ENCODE measurements around the gene GRAMD1C. TPM values are rescaled to one million over a fixed set of nuclear protein-coding genes. Genes with fewer than 3 reads are reported as not detected.
"Not testable (repeated sequence)": the region's sequence is repeated elsewhere in the genome, so short reads cannot be mapped to it uniquely, and the experiment has no call there.

Gene GRAMD1C
- polyA plus RNA-seq, 2 of the 4 experiments (the other 2 are of a cell fraction), result 0.32 to 0.59 TPM

DNA sequence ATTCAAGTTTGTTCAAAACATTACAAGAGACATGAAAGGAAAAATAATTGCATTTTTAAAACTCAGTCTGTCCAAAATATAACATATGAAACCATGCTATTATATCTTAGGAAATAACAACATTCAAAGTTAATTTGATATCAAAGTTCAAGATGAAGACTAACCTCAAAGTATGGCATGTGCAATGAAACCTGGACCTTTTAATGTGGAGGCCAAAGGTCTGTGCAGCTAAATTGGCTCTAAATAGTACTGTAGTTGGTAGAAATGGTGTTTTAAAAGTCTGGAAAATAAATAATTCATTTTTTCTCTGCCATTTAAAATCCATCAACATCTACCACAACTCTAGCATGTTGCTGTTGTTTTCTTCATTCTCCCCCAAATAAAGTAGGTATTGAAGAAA lies 8.7 kb downstream of the GRAMD1C start:
- H3K4me2 ChIP-seq, result no peak overlapping the region
- no peak overlapping the region for H3K27ac ChIP-seq
- ChIA-PET POLR2A (no interaction called here), CTCF (interaction anchor here (0.6 to 1.5 kb wide), 2 partner anchors 9 to 66 kb away, joined by 4 to 8 read pairs; partner anchors contain the start of gene GRAMD1C)
- DNase-seq (ENCODE audit: low read depth in 1 of 2, low spot score in 1 of 2), result no peak
- H3K4me1 ChIP-seq, result no peaks in the 10 kb centered on the region
- TF ChIP-seq CHD4 (IDR thresholded peaks at IDR 0.05; ENCODE audit: borderline replicate concordance) (no peak), POLR2A (IDR thresholded peaks at IDR 0.05; ENCODE audit: low read length) (no peak), JUNB (IDR thresholded peaks at IDR 0.05) (no peak), CBX2 (IDR thresholded peaks at IDR 0.05; ENCODE audit: borderline replicate concordance, low read depth) (no peak), SREBF2 (IDR thresholded peaks at IDR 0.05) (no peak), BHLHE40 (IDR thresholded peaks at IDR 0.05; ENCODE audit: low read depth, low read length) (no peak), EHMT2 (IDR thresholded peaks at IDR 0.05; ENCODE audit: low read depth) (no peak)
- TF ChIP-seq, protein P1, sequence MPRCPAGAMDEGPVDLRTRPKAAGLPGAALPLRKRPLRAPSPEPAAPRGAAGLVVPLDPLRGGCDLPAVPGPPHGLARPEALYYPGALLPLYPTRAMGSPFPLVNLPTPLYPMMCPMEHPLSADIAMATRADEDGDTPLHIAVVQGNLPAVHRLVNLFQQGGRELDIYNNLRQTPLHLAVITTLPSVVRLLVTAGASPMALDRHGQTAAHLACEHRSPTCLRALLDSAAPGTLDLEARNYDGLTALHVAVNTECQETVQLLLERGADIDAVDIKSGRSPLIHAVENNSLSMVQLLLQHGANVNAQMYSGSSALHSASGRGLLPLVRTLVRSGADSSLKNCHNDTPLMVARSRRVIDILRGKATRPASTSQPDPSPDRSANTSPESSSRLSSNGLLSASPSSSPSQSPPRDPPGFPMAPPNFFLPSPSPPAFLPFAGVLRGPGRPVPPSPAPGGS (IDR thresholded peaks at IDR 0.05), result no peak
- ATAC-seq, result no peak
- FAIRE-seq, result no peak
- no peaks in the 10 kb centered on the region for H3K9me3 ChIP-seq
- H3K4me3 ChIP-seq, result no peak overlapping the region

DNA sequence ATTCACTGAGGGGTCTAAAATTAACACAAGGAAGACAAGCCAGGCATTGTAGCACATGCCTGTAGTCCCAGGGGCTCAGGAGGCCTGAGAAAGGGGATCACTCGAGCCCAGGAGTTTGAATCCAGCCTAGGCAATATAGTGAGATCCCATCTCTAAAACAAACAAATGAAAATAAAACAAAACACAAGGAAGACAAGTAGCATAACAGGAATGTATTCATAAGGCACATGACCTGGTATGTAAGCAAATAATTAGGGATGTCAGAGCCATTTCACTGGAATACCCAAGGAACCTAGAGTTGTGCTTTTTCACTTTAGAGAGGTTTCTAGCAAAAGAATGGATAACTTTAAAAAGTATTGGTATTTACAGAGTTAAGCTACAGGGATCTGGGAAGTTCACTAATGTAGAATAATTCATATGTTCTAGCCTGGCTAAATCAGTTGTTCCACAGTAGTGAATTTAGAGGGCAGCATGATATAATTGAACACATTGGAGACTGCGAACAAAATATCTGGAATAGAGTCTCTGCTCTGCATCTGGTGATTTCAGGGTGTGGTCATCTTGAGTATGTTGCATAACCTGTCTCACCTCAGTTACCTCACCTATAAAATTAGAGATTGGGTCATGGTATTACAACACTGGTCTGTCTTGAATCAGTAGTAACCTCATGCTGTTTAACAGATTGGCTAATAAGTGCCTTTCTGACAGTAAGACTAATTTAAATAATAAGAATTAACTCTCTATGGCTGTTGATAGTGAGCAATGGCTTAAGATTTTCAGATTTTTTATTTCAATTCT lies 9.3 kb downstream of the GRAMD1C start:
- Histone ChIP-seq H3K4me3 (no peak overlapping the region), H3K4me2 (no peak overlapping the region), H3K27ac (no peak overlapping the region), H3K4me1 (no peaks in the 10 kb centered on the region), H3K9me3 (no peaks in the 10 kb centered on the region)
- POLR2A ChIA-PET, result no interaction called here
- ATAC-seq (no peak), DNase-seq (ENCODE audit: low read depth in 1 of 2, low spot score in 1 of 2) (no peak), FAIRE-seq (no peak)
- TF ChIP-seq FOSB (CRISPR knock-in tag; IDR thresholded peaks at IDR 0.05) (no peak), MAFK (IDR thresholded peaks at IDR 0.05; ENCODE audit: partially characterized antibody) (no peak)
- WGBS (ENCODE audit: missing lambda C conversion rate), result 53% methylated on average over 2 of the region's 2 CpGs
- CTCF ChIA-PET, result interaction anchor here (0.6 to 1.0 kb wide), 2 partner anchors 9 to 65 kb away, joined by 4 read pairs; partner anchors contain the start of gene GRAMD1C

DNA sequence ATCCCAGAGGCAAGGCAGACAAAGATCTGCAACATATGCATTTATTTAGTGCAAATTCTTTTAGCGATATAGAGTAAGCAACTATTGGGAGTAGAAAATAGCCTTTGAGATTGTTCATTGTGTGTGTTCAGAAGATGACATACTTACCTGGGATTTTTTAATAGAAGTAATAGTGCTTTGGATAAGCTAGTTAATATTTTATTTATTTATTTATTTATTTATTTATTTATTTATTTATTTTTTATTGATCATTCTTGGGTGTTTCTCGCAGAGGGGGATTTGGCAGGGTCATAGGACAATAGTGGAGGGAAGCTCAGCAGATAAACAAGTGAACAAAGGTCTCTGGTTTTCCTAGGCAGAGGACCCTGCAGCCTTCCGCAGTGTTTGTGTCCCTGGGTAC lies 10.5 kb downstream of the GRAMD1C start:
- not testable (repeated sequence) for FAIRE-seq
- CTCF ChIA-PET, result interaction anchor here (1.0 kb wide), 1 partner anchor 64 kb away, joined by 4 read pairs; no protein-coding TSS in a partner anchor

DNA sequence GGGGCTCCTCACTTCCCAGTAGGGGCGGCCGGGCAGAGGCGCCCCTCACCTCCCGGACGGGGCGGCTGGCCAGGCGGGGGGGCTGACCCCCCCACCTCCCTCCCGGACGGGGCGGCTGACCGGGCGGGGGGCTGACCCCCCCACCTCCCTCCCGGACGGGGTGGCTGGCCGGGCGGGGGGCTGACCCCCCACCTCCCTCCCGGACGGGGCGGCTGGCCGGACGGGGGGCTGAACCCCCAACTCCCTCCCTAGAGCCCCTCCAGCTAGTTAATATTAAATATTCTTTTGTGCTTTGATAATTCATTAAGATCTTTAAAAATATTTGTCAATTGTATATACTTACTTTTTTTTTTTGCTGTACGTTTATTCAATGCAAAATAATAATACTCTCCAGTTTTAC lies 11.3 kb downstream of the GRAMD1C start:
- 74% methylated on average over 8 of the region's 22 CpGs for WGBS (ENCODE audit: missing lambda C conversion rate)
- H3K4me1 ChIP-seq; H3K9me3 ChIP-seq; H3K4me2 ChIP-seq; H3K27ac ChIP-seq; DNase-seq (ENCODE audit: low read depth in 1 of 2, low spot score in 1 of 2); H3K4me3 ChIP-seq; POLR2A ChIA-PET; ATAC-seq; FAIRE-seq: not testable (repeated sequence)
- CTCF ChIA-PET, result interaction anchor here (0.6 kb wide), 1 partner anchor 67 kb away, joined by 3 read pairs; no protein-coding TSS in a partner anchor

More for the DNA sequence above, 10.5 kb downstream of the GRAMD1C start:
- POLR2A ChIA-PET; H3K4me1 ChIP-seq; H3K9me3 ChIP-seq; DNase-seq (ENCODE audit: low read depth in 1 of 2, low spot score in 1 of 2); ATAC-seq; H3K4me3 ChIP-seq; H3K27ac ChIP-seq; H3K4me2 ChIP-seq: not testable (repeated sequence)
- 65% methylated on average over 2 of the region's 3 CpGs for WGBS (ENCODE audit: missing lambda C conversion rate)
- TF ChIP-seq ZC3H11A (IDR thresholded peaks at IDR 0.05), result peak; percentile 23; the same call in 1 of the 2 replicates

DNA sequence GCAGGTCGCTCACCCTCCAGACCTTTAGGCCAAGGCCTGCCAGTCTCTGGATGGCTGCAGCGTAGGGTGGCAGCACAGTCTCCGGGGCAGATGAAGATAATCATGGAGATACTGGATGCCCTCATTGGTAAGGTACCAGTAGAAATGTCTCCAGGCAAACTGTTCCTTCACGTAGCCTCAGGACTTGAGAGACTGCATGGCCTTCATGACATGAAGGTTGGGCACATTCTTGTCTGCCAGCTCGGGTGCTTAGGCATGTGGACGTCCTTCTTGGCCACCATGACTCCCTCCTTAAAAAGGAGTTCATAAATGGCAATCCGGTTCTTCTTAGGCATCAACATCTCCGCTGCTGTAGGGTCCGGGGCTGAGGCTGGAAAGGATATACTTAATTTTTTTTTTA lies 11.8 kb downstream of the GRAMD1C start:
- CTCF ChIA-PET, result interaction anchor here (1.0 kb wide), 1 partner anchor 13 kb away, joined by 3 read pairs; no protein-coding TSS in a partner anchor
- H3K9me3 ChIP-seq; H3K4me1 ChIP-seq; H3K27ac ChIP-seq; DNase-seq (ENCODE audit: low read depth in 1 of 2, low spot score in 1 of 2); FAIRE-seq; H3K4me2 ChIP-seq; POLR2A ChIA-PET; H3K4me3 ChIP-seq; ATAC-seq: not testable (repeated sequence)
- WGBS (ENCODE audit: missing lambda C conversion rate), result 88% methylated on average over 9 of the region's 9 CpGs

DNA sequence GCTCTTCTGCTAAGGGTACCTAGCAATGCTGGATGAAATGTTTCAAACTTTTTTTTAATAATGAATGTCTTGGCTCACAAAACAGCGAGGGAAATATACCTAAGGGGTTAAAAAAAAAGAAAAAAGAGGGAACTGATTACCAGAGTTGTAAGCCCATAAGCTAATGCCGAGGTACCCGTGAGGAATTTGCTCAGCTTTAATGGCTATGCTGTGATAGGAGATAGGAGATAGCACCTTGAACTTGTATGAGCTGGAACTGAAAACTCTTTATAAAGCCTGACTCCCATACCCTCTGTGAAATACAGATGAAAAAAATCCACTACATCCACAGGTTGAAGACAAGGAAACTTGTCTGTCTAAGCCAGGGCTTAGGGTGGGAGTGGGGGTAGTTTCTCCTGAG lies 13.9 kb downstream of the GRAMD1C start:
- ChIA-PET CTCF (interaction anchor here (0.7 kb wide), 1 partner anchor 13 kb away, joined by 4 read pairs; no protein-coding TSS in a partner anchor), POLR2A (no interaction called here)
- Histone ChIP-seq H3K27ac (no peak overlapping the region), H3K4me1 (no peaks in the 10 kb centered on the region), H3K4me2 (no peak overlapping the region), H3K9me3 (no peaks in the 10 kb centered on the region), H3K4me3 (no peak overlapping the region)
- ATAC-seq (no peak), FAIRE-seq (no peak), DNase-seq (ENCODE audit: low read depth in 1 of 2, low spot score in 1 of 2) (no peak)
- 53% methylated on average over 3 of the region's 3 CpGs for WGBS (ENCODE audit: missing lambda C conversion rate)
- TF ChIP-seq RFX5 (IDR thresholded peaks at IDR 0.05), result no peak
- TF ChIP-seq RNF2 (IDR thresholded peaks at IDR 0.05; ENCODE audit: borderline replicate concordance, low read depth), result no peak
- TF ChIP-seq NPAS2 (CRISPR knock-in tag; IDR thresholded peaks at IDR 0.05; ENCODE audit: borderline replicate concordance), result no peak
- TF ChIP-seq SMC3 (IDR thresholded peaks at IDR 0.05), result no peak
- TF ChIP-seq ZNF302 (CRISPR knock-in tag; IDR thresholded peaks at IDR 0.05), result no peak
